Sigmoid colon (tissue), 7 donors: ENCODE data around the gene NRXN3. TPM values are rescaled to one million over a fixed set of nuclear protein-coding genes. Genes with fewer than 3 reads are reported as not detected.

Source experiments
- DNase-seq: peaks from one replicate; pipeline ENCODE4 v3.0.0-alpha.2; 2019
- H3K27ac ChIP-seq, 4 donors: fragments of 200-600 bp; sonication (generic); one replicate each; pipeline ENCODE4 v1.5.1; 2016 to 2019; ENCODE audit warnings: mild to moderate bottlenecking in 1 of 4
- H3K27me3 ChIP-seq, 3 donors: fragments of 200-600 bp; sonication (generic); one replicate each; pipeline ENCODE4 v1.5.1; 2019; ENCODE audit warnings: mild to moderate bottlenecking in 1 of 3
- H3K36me3 ChIP-seq, 4 donors: fragments of 200-600 bp; sonication (generic); one replicate each; pipeline ENCODE4 v1.5.1; 2016 to 2019
- H3K4me1 ChIP-seq, 4 donors: fragments of 200-600 bp; sonication (generic); one replicate each; pipeline ENCODE4 v1.5.1; 2017 to 2019
- H3K4me3 ChIP-seq, 4 donors: fragments of 200-600 bp; sonication (generic); one replicate each; pipeline ENCODE4 v1.5.1; 2017 to 2019; ENCODE audit warnings: mild to moderate bottlenecking in 2 of 4, moderate library complexity in 1 of 4
- H3K9me3 ChIP-seq, 4 donors: fragments of 200-600 bp in 3 of 4; sonication (generic) in 3 of 4; one replicate each; pipeline versions ENCODE4 v1.5.1 to v1.6.1; 2013 to 2019
- EP300 ChIP-seq, 4 donors: sonication (generic); formaldehyde crosslinking; IDR thresholded peaks; one replicate each; pipeline ENCODE4 v1.6.1; 2017; ENCODE audit warnings: antibody characterized with exemption in 4 of 4
- POLR2A ChIP-seq, 2 donors: fragments of 450-650 bp; IDR thresholded peaks; one replicate each; pipeline ENCODE4 v1.6.1; 2016; ENCODE audit warnings: antibody characterized with exemption in 2 of 2, mild to moderate bottlenecking in 2 of 2, moderate library complexity in 2 of 2
- POLR2AphosphoS5 ChIP-seq, 4 donors: sonication (generic); formaldehyde crosslinking; IDR thresholded peaks; one replicate each; pipeline ENCODE4 v1.6.1; 2017; ENCODE audit warnings: antibody characterized with exemption in 4 of 4
- WGBS, 2 donors: extraction: QIAGEN DNeasy Blood & Tissue Kit; methylation state at CpG; one replicate each; pipeline ENCODE4 v1.1.7; 2013; 5-methylcytosine and 5-hydroxymethylcytosine counted together
- intact Hi-C: fragments of 100-400 bp; cut with DNase I; formaldehyde crosslinking; loops from one replicate; pipeline ENCODE4 v1.15.1; 2023
- polyA plus RNA-seq, 3 donors: library from polyadenylated mRNA; stranded (reverse); fragments of 200-250 nt; gene quantifications; one replicate each; pipeline ENCODE4 v1.2.3, GENCODE V29; 2013
- total RNA-seq, 4 donors: library from RNA; depleted of rRNA; stranded (reverse); fragments of >200 nt; gene quantifications; one replicate each; pipeline ENCODE4 v1.1.0, GENCODE V29; 2016
- TF ChIP-seq, protein P1 (sequence below), 4 experiments: fragments of 450-650 bp in 3 of 4; fragments of 200-600 bp in 1 of 4; IDR thresholded peaks; one replicate each; pipeline ENCODE4 v1.5.1; 2016 to 2019; ENCODE audit warnings: antibody characterized with exemption in 4 of 4, mild to moderate bottlenecking in 3 of 4, moderate library complexity in 2 of 4
- donor health status: healthy with polysubstance abuse.
- donor health status: Bipolar disorder and iron deficiency.
- donor health status: healthy.

The NRXN3 gene
- total and polyA plus RNA-seq, 7 donors = 0.23 to 46.3 (median 23.2) TPM

DNA sequence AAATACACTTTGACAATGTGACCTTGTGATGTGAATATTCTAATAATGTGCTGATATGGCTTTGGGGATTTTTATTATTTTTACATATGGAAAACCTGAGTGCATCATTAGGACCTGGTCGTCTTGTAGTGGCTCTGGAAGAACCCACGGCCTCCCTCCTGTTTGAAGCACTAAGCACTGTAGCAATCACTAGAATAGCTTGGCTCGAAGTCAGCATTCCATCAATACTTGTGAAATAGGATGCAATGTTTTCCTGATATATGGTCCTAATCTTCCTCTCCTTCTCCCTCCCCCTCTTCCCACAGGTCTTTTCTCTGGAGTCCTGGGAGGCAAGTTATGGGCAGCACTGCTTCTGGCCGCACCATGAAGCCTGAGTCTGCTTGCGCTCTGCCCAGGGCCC lies 71.9 kb downstream of the NRXN3 start:
- WGBS, 2 donors = 81 to 86% methylated on average over 5 of the region's 5 CpGs
- TF ChIP-seq POLR2AphosphoS5 (IDR thresholded peaks at IDR 0.05) = no peak
- TF ChIP-seq, protein P1, sequence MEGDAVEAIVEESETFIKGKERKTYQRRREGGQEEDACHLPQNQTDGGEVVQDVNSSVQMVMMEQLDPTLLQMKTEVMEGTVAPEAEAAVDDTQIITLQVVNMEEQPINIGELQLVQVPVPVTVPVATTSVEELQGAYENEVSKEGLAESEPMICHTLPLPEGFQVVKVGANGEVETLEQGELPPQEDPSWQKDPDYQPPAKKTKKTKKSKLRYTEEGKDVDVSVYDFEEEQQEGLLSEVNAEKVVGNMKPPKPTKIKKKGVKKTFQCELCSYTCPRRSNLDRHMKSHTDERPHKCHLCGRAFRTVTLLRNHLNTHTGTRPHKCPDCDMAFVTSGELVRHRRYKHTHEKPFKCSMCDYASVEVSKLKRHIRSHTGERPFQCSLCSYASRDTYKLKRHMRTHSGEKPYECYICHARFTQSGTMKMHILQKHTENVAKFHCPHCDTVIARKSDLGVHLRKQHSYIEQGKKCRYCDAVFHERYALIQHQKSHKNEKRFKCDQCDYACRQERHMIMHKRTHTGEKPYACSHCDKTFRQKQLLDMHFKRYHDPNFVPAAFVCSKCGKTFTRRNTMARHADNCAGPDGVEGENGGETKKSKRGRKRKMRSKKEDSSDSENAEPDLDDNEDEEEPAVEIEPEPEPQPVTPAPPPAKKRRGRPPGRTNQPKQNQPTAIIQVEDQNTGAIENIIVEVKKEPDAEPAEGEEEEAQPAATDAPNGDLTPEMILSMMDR (IDR thresholded peaks at IDR 0.05) = no peak
- TF ChIP-seq EP300 (IDR thresholded peaks at IDR 0.05) = no peak
- TF ChIP-seq POLR2A (IDR thresholded peaks at IDR 0.05) = no peak

DNA sequence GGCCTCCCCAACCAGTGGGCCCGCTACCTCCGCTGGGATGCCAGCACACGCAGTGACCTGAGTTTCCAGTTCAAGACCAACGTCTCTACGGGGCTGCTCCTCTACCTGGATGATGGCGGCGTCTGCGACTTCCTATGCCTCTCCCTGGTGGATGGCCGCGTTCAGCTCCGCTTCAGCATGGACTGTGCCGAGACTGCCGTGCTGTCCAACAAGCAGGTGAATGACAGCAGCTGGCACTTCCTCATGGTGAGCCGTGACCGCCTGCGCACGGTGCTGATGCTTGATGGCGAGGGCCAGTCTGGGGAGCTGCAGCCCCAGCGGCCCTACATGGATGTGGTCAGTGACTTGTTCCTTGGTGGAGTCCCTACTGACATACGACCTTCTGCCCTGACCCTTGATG lies 73.0 kb downstream of the NRXN3 start:
- intact Hi-C loops = no loop called here
- Histone ChIP-seq H3K9me3 (no peaks in the 10 kb centered on the region), H3K4me1 (no peaks in the 10 kb centered on the region), H3K36me3 (no peaks in the 10 kb centered on the region), H3K27me3 (no peaks in the 10 kb centered on the region), H3K27ac (no peak overlapping the region), H3K4me3 (no peak overlapping the region)
- TF ChIP-seq EP300 (IDR thresholded peaks at IDR 0.05) (no peak), POLR2AphosphoS5 (IDR thresholded peaks at IDR 0.05) (no peak), POLR2A (IDR thresholded peaks at IDR 0.05) (no peak)
- TF ChIP-seq, protein P1 (IDR thresholded peaks at IDR 0.05) = no peak
- 95 to 97% methylated on average over 20 of the region's 20 CpGs for WGBS, 2 donors
- DNase-seq = no peak

More for the DNA sequence above, 71.9 kb downstream of the NRXN3 start:
- Histone ChIP-seq H3K9me3 (no peaks in the 10 kb centered on the region), H3K36me3 (no peaks in the 10 kb centered on the region), H3K27ac (no peak overlapping the region), H3K4me3 (no peak overlapping the region), H3K4me1 (no peaks in the 10 kb centered on the region), H3K27me3 (no peaks in the 10 kb centered on the region)
- intact Hi-C loops = no loop called here
- no peak for DNase-seq

DNA sequence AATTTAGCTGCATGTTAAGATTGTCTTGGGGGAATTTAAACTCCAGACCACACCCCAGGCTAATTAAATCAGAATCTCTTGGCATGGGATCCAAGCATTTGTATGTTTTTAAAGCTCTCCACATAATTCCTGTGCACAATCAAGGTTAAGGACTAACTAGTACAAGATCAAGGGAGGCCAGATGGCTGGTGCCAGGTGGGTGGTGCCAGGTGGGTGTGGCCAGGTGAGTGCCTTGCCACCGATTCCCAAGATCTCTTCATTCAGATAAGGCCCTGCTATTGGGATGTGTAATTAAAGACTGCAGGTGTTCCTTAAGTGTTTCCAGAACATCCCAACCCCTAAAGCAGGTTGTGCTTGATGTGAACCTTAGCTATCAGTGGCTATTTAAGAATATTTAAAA lies 75.1 kb downstream of the NRXN3 start:
- intact Hi-C loops = no loop called here
- H3K4me3 ChIP-seq = no peak overlapping the region
- no peak overlapping the region for H3K27ac ChIP-seq
- no peak for DNase-seq
- H3K27me3 ChIP-seq = no peaks in the 10 kb centered on the region
- H3K36me3 ChIP-seq = no peaks in the 10 kb centered on the region
- H3K4me1 ChIP-seq = no peaks in the 10 kb centered on the region
- no peaks in the 10 kb centered on the region for H3K9me3 ChIP-seq
- WGBS, 2 donors = 10 to 53% methylated on average over 1 of the region's 1 CpG
- TF ChIP-seq POLR2A (IDR thresholded peaks at IDR 0.05) = no peak
- TF ChIP-seq POLR2AphosphoS5 (IDR thresholded peaks at IDR 0.05) = no peak
- TF ChIP-seq, protein P1 (IDR thresholded peaks at IDR 0.05) = no peak
- no peak for TF ChIP-seq EP300 (IDR thresholded peaks at IDR 0.05)

DNA sequence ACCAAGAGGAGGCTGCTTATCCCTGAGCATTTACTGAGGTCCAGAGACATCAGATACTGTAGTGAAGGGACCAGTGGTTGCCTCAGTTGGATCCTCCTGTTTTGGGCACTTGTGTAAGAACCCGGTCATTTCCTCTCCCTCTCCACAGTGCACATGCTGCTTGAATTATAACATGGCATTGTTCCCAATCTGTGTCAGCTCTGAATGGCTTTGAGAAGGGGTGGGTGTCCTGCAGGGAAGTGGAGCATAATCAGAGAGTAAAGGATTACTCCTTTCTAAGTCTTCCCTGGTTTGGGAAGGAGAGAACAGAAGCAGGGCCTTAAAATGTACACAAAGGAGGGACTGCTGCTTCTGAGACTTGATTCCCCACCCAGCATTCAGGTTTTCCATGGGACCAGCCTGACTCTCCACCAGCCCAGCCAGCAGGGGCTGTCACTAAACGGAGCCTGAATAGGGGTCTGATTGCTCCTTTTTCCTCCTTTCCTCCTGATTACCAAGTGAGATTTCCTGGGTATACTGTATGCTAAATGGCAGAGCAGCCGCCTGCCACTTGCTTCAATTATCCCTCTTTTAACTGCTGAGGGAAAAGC lies 78.4 kb downstream of the NRXN3 start:
- WGBS, 2 donors = 52 to 79% methylated on average over 3 of the region's 3 CpGs
- Histone ChIP-seq H3K4me1 (no peaks in the 10 kb centered on the region), H3K36me3 (no peaks in the 10 kb centered on the region), H3K27ac (no peak overlapping the region), H3K27me3 (no peaks in the 10 kb centered on the region), H3K9me3 (no peaks in the 10 kb centered on the region), H3K4me3 (no peak overlapping the region)
- no peak for DNase-seq
- intact Hi-C loops = no loop called here
- TF ChIP-seq POLR2A (IDR thresholded peaks at IDR 0.05) = no peak
- TF ChIP-seq, protein P1 (IDR thresholded peaks at IDR 0.05) = no peak
- TF ChIP-seq POLR2AphosphoS5 (IDR thresholded peaks at IDR 0.05) = no peak
- no peak for TF ChIP-seq EP300 (IDR thresholded peaks at IDR 0.05)

DNA sequence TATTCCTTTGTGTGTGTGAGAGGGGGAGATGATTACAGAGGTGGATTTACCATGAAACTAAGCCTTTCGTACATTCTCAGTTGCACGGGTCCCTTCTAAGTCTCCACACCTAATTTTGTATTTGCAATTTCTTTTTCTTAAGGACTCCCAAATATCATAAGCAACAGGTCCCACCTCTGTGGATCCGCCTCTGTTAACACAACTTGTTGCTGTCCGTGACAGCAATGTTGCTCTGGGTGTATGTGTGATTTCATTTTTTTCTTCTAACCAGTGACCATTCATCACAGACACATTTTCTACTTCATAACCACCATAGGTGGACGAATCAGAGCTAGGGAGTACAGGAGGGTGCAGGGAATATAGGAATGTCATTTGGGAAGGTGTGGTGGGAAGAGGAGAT lies 81.1 kb downstream of the NRXN3 start:
- no peak for DNase-seq
- intact Hi-C loops = no loop called here
- no peak for TF ChIP-seq POLR2A (IDR thresholded peaks at IDR 0.05)
- TF ChIP-seq, protein P1 (IDR thresholded peaks at IDR 0.05) = no peak
- no peak for TF ChIP-seq EP300 (IDR thresholded peaks at IDR 0.05)
- TF ChIP-seq POLR2AphosphoS5 (IDR thresholded peaks at IDR 0.05) = no peak
- Histone ChIP-seq H3K27ac (no peak overlapping the region), H3K4me1 (no peaks in the 10 kb centered on the region), H3K9me3 (no peaks in the 10 kb centered on the region), H3K27me3 (no peaks in the 10 kb centered on the region), H3K4me3 (no peak overlapping the region), H3K36me3 (no peaks in the 10 kb centered on the region)
- 87 to 89% methylated on average over 5 of the region's 5 CpGs for WGBS, 2 donors
